AG04450 (cell line): ENCODE results near the gene EIPR1. TPM values are rescaled to one million over a fixed set of nuclear protein-coding genes. Genes with fewer than 3 reads are reported as not detected.

Experiments used
- CTCF ChIA-PET: fragments of 300-600, 350-600 bp; formaldehyde crosslinking; extraction: SDS; loops from one replicate; lab custom pipeline; 2022; ENCODE audit warnings: antibody characterized with exemption, inconsistent platforms; lab: Charles Lee
- POLR2A ChIA-PET: fragments of 350-600 bp; formaldehyde crosslinking; extraction: SDS; loops from one replicate; lab custom pipeline; 2021; ENCODE audit warnings: antibody characterized with exemption, inconsistent platforms; lab: Yijun Ruan, JAX
- DNase-seq: peaks from one replicate; pipeline ENCODE4 v3.0.0-alpha.2; 2011; ENCODE audit warnings: low read depth, low spot score
- H3K27ac ChIP-seq: one replicate; pipeline ENCODE4 v1.5.1; 2012; ENCODE audit warnings: low read depth, low read length, control low read depth
- H3K27me3 ChIP-seq: one replicate; pipeline ENCODE4 v1.6.0; 2012; ENCODE audit warnings: low read length; ENCODE audit not compliant: control insufficient read depth, insufficient read depth
- H3K4me3 ChIP-seq: 2 replicates; pipeline ENCODE4 v1.5.1; 2011; ENCODE audit warnings: mild to moderate bottlenecking, low read depth, low read length, control low read depth
- H3K9me3 ChIP-seq: 2 replicates; pipeline ENCODE4 v1.5.1; 2012; ENCODE audit warnings: low read length; ENCODE audit not compliant: control insufficient read depth, insufficient read depth
- polyA plus RNA-seq: library from polyadenylated mRNA; depleted of rRNA; stranded (reverse); fragments of >200 nt; gene quantifications from 2 replicates; pipeline ENCODE4 v1.2.3, GENCODE V29; 2011
- TF ChIP-seq, protein P1 (sequence below): IDR thresholded peaks from 2 replicates; pipeline ENCODE4 v1.5.1; 2011; ENCODE audit warnings: low read depth, low read length, control low read depth, inconsistent platforms

EIPR1 gene
- polyA plus RNA-seq, 1 experiment = 33.2 TPM

DNA sequence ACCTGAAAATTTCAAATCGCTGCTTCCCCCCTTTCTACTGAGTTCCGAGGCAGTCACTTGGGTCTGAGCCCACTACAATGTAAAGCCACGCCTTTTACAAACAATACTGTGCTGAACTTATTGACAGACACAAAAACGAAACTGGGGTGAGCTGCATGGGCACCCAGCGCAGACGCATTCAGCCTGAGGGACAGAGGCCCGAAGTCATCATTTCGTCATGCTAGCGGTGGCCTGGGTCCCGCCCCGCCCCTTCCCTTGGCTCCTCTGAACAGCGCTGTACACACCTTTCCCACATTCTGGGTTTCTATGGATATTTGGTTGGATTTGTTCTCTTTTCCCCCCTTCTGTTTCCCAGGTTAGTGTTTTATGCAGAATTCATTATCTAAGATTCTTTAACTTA, 71.7 kb downstream of the EIPR1 start:
- no peak for DNase-seq
- no peaks in the 10 kb centered on the region; the same call in 1 of the 2 replicates for H3K9me3 ChIP-seq
- TF ChIP-seq, protein P1, sequence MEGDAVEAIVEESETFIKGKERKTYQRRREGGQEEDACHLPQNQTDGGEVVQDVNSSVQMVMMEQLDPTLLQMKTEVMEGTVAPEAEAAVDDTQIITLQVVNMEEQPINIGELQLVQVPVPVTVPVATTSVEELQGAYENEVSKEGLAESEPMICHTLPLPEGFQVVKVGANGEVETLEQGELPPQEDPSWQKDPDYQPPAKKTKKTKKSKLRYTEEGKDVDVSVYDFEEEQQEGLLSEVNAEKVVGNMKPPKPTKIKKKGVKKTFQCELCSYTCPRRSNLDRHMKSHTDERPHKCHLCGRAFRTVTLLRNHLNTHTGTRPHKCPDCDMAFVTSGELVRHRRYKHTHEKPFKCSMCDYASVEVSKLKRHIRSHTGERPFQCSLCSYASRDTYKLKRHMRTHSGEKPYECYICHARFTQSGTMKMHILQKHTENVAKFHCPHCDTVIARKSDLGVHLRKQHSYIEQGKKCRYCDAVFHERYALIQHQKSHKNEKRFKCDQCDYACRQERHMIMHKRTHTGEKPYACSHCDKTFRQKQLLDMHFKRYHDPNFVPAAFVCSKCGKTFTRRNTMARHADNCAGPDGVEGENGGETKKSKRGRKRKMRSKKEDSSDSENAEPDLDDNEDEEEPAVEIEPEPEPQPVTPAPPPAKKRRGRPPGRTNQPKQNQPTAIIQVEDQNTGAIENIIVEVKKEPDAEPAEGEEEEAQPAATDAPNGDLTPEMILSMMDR = no peak
- POLR2A ChIA-PET = no interaction called here
- no peak overlapping the region for H3K27ac ChIP-seq
- CTCF ChIA-PET = no interaction called here
- no peaks in the 10 kb centered on the region for H3K27me3 ChIP-seq
- no peak overlapping the region for H3K4me3 ChIP-seq

DNA sequence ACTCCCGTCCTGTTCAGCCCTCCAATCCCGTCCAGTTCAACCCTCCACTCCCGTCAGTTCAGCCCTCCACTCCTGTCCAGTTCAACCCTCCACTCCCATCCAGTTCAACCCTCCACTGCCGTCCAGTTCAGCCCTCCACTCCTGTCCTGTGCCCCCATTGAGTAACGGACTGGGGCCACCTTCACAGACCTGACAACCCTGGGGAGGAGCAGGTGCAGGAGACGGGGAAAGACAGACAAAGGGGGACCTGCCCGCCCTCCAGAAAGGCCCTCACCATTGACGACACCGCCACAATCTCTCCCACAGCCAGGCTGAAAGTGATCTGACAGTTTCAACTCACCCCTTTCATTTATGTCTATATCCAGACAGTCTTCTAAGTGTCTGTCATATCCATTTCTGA, 72.2 kb downstream of the EIPR1 start:
- POLR2A ChIA-PET = no interaction called here

DNA sequence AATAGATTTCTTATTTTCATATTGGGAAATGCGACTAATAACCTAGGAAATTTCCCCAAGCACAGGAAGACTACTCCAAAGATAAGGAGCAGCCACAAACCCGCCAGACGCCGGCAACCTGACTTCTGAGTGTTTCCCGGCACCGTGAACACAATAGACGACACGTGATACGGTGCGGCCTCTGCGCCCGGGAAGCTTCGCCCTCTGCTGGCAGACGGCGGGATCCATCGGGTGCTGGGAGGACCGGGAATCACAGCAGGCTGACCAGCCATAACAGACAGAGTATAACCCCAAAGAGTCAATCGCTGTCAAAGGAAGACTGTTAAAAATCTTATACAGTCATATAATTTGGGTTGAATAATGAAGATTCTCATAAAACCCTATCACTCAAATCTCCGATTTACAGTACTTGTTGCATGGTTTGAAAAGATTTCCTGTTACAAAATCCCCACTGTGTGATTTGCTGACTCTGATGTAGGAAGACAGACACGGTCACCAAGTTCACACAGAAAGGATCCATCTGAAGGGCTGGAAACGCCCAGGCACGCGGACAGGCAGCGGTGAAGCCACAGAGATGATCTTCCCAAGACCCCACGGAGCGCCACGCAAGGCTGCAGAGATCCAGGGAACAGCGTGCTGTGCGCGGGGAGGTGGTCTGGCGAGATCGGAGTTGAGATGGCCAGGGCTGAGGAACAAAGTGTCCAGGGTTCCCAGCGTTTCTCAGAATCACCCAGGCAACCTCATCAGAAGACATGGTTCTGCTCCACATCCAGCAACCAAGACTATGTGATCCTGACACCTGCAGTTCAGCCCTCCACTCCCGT, 73.8 kb downstream of the EIPR1 start:
- Histone ChIP-seq H3K4me3 (peak overlapping the region; percentile 35; the same call in 1 of the 2 replicates), H3K9me3 (no peaks in the 10 kb centered on the region; the same call in 1 of the 2 replicates), H3K27me3 (no peaks in the 10 kb centered on the region), H3K27ac (no peak overlapping the region)
- ChIA-PET CTCF (interaction anchor here (0.9 to 1.4 kb wide), 7 partner anchors 8 to 1418 kb away, joined by 3 to 6 read pairs (median 3); no protein-coding TSS in a partner anchor), POLR2A (no interaction called here)
- DNase-seq = peak; percentile 53
- TF ChIP-seq, protein P1 = peak; percentile 91

More for the DNA sequence above, 72.2 kb downstream of the EIPR1 start:
- H3K27me3 ChIP-seq = no peaks in the 10 kb centered on the region
- no peak for DNase-seq
- H3K4me3 ChIP-seq = no peak overlapping the region
- CTCF ChIA-PET = no interaction called here
- no peaks in the 10 kb centered on the region; the same call in 1 of the 2 replicates for H3K9me3 ChIP-seq
- H3K27ac ChIP-seq = no peak overlapping the region
- TF ChIP-seq, protein P1 = no peak

DNA sequence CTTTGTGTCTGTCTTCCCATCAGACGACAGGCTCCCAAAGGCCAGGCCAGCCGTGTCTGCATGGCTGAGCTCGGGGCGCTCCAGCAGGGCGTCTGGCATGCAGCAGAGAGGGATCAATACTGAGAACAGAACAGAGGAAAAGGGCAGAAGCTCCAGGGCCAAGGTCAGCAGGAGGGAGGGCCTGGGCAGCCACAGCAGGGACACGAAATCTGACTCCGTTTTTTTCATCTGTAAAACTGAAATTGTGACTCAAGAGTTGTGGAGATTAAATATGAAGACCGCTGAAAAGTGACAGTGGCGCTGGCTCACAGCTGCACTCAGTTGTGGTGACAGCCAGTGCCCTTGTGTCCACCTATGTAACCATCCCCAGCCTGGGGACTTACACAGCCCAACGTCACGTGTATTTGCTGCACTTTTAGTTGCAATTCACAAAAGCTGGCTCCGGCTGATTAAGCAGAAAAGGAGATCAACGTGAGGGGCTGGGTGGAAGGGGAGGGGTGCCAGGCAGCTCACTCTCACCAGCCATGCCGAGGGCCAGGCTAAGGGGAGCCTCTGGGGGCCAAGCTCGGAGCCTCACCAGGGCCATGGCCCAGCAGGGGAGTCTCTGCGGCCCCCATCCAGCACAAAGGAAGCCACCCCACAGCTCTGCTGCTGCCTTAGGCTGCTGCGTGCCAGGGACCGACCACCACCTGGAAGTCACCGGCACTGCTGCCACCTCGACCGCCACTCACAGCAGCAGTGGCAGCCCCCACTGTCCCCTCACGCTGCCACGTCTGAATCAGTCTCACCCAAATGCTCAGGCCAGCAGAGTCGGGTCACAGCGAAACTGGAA, 74.7 kb downstream of the EIPR1 start:
- CTCF ChIA-PET = interaction anchor here (0.5 to 1.4 kb wide), 8 partner anchors 9 to 1417 kb away, joined by 3 to 6 read pairs (median 3); no protein-coding TSS in a partner anchor
- Histone ChIP-seq H3K27ac (no peak overlapping the region), H3K27me3 (no peaks in the 10 kb centered on the region), H3K9me3 (no peaks in the 10 kb centered on the region; the same call in 1 of the 2 replicates), H3K4me3 (peak overlapping the region; percentile 35)
- DNase-seq = no peak
- POLR2A ChIA-PET = no interaction called here
- TF ChIP-seq, protein P1 = no peak
